ENCODE data around the gene DCTN4.

Gene DCTN4

GRCh38 chr5:150779397-150780186 lies 20.8 kb upstream of the DCTN4 start:
- peaks cover 48 to 63% of the 10 kb centered on the region in 2 donors for H3K4me1 ChIP-seq (ENCODE audit: control insufficient read depth in 1 of 2, insufficient read depth in 2 of 2, low read length in 2 of 2)

GRCh38 chr5:150778517-150779396 lies 19.9 kb upstream of the DCTN4 start, which contains the start of gene SMIM3:
SMIM3 (plus strand) TSS chr5:150778757; CDS start chr5:150795441, 16,684 bp downstream.
- peak within 1 kb of the TSS; percentile 74 to 89 for H3K9ac ChIP-seq (ENCODE audit: low read depth in 1 of 2, low read length in 2 of 2)
- peaks cover 0 to 3% of the 10 kb centered on the region in 2 donors for H3K27me3 ChIP-seq (ENCODE audit: control insufficient read depth in 1 of 2, insufficient read depth in 2 of 2, low read length in 2 of 2)
- H3K36me3 ChIP-seq (ENCODE audit: control insufficient read depth in 1 of 2, insufficient read depth in 2 of 2, low read length in 2 of 2) = no peaks in the 10 kb centered on the region
- H3K27ac ChIP-seq (ENCODE audit: low read depth, low read length) = peak within 1 kb of the TSS; percentile 77
- peak within 1 kb of the TSS; percentile 84 to 86 for H3K4me3 ChIP-seq (ENCODE audit: low read depth in 1 of 2, low read length in 2 of 2)
- H3K4me1 ChIP-seq (ENCODE audit: control insufficient read depth in 1 of 2, insufficient read depth in 2 of 2, low read length in 2 of 2) = peaks cover 42 to 55% of the 10 kb centered on the region in 2 donors
- H3K9me3 ChIP-seq (ENCODE audit: control insufficient read depth in 1 of 2, low read length in 2 of 2) = no peaks in the 10 kb centered on the region

More at GRCh38 chr5:150779397-150780186, 20.8 kb upstream of the DCTN4 start:
- H3K9me3 ChIP-seq (ENCODE audit: control insufficient read depth in 1 of 2, low read length in 2 of 2) = no peaks in the 10 kb centered on the region
- peak overlapping the region; percentile 74 to 89 for H3K9ac ChIP-seq (ENCODE audit: low read depth in 1 of 2, low read length in 2 of 2)
- peak overlapping the region; percentile 77 for H3K27ac ChIP-seq (ENCODE audit: low read depth, low read length)
- H3K36me3 ChIP-seq (ENCODE audit: control insufficient read depth in 1 of 2, insufficient read depth in 2 of 2, low read length in 2 of 2) = no peaks in the 10 kb centered on the region
- H3K4me3 ChIP-seq (ENCODE audit: low read depth in 1 of 2, low read length in 2 of 2) = peak overlapping the region; percentile 84 to 86
- peaks cover 0 to 3% of the 10 kb centered on the region in 2 donors for H3K27me3 ChIP-seq (ENCODE audit: control insufficient read depth in 1 of 2, insufficient read depth in 2 of 2, low read length in 2 of 2)

DNA sequence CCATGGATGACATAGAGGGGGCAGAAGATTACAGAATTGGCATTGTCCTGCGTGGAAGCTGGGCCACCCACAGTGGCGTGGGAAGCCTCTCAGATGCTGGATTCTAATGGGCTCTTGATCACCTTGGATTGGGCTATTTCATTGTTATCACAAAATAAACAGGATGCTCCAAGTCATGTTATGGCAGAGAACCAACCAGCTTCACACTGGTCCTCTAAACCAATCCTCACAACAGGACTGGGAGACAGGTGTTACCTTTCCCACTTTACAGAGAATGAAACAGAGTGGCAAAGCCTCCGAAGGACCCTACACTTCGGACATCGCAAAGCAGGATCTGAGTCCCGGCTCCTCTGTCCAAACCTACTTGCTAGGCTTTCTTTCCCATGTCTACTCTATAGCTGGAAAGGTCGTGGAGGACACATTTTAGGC lies 19.3 kb upstream of the DCTN4 start:
- peak overlapping the region; percentile 84 to 86 for H3K4me3 ChIP-seq (ENCODE audit: low read depth in 1 of 2, low read length in 2 of 2)
- no peaks in the 10 kb centered on the region for H3K9me3 ChIP-seq (ENCODE audit: control insufficient read depth in 1 of 2, low read length in 2 of 2)
- H3K27me3 ChIP-seq (ENCODE audit: control insufficient read depth in 1 of 2, insufficient read depth in 2 of 2, low read length in 2 of 2) = peaks cover 0 to 3% of the 10 kb centered on the region in 2 donors
- peak overlapping the region; percentile 77 for H3K27ac ChIP-seq (ENCODE audit: low read depth, low read length)
- H3K36me3 ChIP-seq (ENCODE audit: control insufficient read depth in 1 of 2, insufficient read depth in 2 of 2, low read length in 2 of 2) = no peaks in the 10 kb centered on the region
- peaks cover 37 to 49% of the 10 kb centered on the region in 2 donors for H3K4me1 ChIP-seq (ENCODE audit: control insufficient read depth in 1 of 2, insufficient read depth in 2 of 2, low read length in 2 of 2)
- H3K9ac ChIP-seq (ENCODE audit: low read depth in 1 of 2, low read length in 2 of 2) = peak overlapping the region; percentile 74 to 89

- peaks cover 0 to 3% of the 10 kb centered on the region in 2 donors for H3K27me3 ChIP-seq (ENCODE audit: control insufficient read depth in 1 of 2, insufficient read depth in 2 of 2, low read length in 2 of 2)
- peak overlapping the region in 1 of 2 donors; percentile 84 for H3K4me3 ChIP-seq (ENCODE audit: low read depth in 1 of 2, low read length in 2 of 2)
- no peaks in the 10 kb centered on the region for H3K36me3 ChIP-seq (ENCODE audit: control insufficient read depth in 1 of 2, insufficient read depth in 2 of 2, low read length in 2 of 2)
- no peaks in the 10 kb centered on the region for H3K9me3 ChIP-seq (ENCODE audit: control insufficient read depth in 1 of 2, low read length in 2 of 2)
- no peak overlapping the region for H3K27ac ChIP-seq (ENCODE audit: low read depth, low read length)
- H3K4me1 ChIP-seq (ENCODE audit: control insufficient read depth in 1 of 2, insufficient read depth in 2 of 2, low read length in 2 of 2) = peaks cover 33 to 45% of the 10 kb centered on the region in 2 donors
- peak overlapping the region; percentile 74 to 89 for H3K9ac ChIP-seq (ENCODE audit: low read depth in 1 of 2, low read length in 2 of 2)
These were observed 18.9 kb upstream of the DCTN4 start for GRCh38 chr5:150777685-150778084.

GRCh38 chr5:150774145-150774544 lies 15.3 kb upstream of the DCTN4 start:
- H3K36me3 ChIP-seq (ENCODE audit: control insufficient read depth in 1 of 2, insufficient read depth in 2 of 2, low read length in 2 of 2) = no peaks in the 10 kb centered on the region

DNA sequence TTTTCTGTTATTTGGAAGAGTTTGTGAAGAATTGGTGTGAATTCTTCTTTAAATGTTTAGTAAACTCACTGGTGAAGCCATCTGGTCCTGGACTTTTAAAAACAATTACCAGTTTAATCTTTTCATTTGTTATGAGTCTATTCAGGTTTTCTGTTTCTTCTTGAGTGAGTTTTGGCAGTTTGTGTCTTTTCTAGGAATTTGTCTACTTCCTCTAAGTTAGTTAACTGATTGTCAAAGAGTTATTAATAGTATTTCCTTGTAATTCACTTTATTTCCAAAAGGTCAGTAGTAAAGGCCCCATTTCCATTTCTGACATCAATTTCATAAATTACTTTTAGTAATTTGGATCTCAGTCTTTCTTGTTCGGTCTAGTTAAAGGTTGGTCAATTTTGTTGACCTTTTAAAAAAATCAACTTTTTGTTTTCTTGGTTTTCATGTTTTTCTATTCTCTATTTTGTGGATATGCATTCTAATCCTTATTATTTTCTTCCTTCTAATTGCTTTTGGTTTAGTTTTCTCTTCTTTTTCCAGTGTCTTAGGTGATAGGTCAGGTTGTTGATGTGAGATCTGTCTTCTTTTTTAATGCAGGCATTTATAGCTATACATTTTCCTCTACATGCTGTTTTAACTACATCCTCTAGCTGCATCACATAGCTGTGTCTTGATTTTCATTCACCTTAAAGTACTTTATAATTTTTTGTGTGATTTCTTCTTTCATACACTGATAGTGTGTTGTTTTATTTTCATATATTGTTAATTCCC lies 12.4 kb upstream of the DCTN4 start:
- Histone ChIP-seq H3K27me3 (ENCODE audit: control insufficient read depth in 1 of 2, insufficient read depth in 2 of 2, low read length in 2 of 2) (no peaks in the 10 kb centered on the region), H3K9me3 (ENCODE audit: control insufficient read depth in 1 of 2, low read length in 2 of 2) (no peaks in the 10 kb centered on the region), H3K4me1 (ENCODE audit: control insufficient read depth in 1 of 2, insufficient read depth in 2 of 2, low read length in 2 of 2) (no peaks in the 10 kb centered on the region), H3K9ac (ENCODE audit: low read depth in 1 of 2, low read length in 2 of 2) (no peak overlapping the region), H3K4me3 (ENCODE audit: low read depth in 1 of 2, low read length in 2 of 2) (no peak overlapping the region), H3K27ac (ENCODE audit: low read depth, low read length) (no peak overlapping the region), H3K36me3 (ENCODE audit: control insufficient read depth in 1 of 2, insufficient read depth in 2 of 2, low read length in 2 of 2) (no peaks in the 10 kb centered on the region)

More at GRCh38 chr5:150774145-150774544, 15.3 kb upstream of the DCTN4 start:
- no peak overlapping the region for H3K9ac ChIP-seq (ENCODE audit: low read depth in 1 of 2, low read length in 2 of 2)
- H3K9me3 ChIP-seq (ENCODE audit: control insufficient read depth in 1 of 2, low read length in 2 of 2) = no peaks in the 10 kb centered on the region
- no peak overlapping the region for H3K4me3 ChIP-seq (ENCODE audit: low read depth in 1 of 2, low read length in 2 of 2)
- H3K27me3 ChIP-seq (ENCODE audit: control insufficient read depth in 1 of 2, insufficient read depth in 2 of 2, low read length in 2 of 2) = peaks cover 0 to 3% of the 10 kb centered on the region in 2 donors
- no peak overlapping the region for H3K27ac ChIP-seq (ENCODE audit: low read depth, low read length)
- H3K4me1 ChIP-seq (ENCODE audit: control insufficient read depth in 1 of 2, insufficient read depth in 2 of 2, low read length in 2 of 2) = peaks cover 6 to 10% of the 10 kb centered on the region in 2 donors

DNA sequence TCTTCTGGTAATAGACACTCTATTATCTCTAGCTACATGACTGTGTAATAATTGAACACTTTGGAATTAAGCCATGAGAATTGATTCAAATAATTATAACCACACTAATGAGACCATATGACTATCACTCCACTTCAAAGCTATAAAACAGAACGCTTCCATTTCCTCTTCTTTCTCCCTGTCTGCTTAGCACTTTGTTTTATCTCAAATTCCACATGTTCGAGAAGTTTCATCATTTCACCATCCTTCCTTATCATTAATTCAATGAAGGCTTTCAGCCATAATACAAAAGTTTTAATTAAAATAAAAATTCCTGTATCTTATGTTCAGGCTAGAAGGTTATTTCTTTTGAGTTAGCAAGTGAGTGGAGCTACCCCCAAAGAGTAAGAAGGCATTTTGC lies 7.4 kb upstream of the DCTN4 start:
- peaks cover 0 to 16% of the 10 kb centered on the region in 2 donors for H3K4me1 ChIP-seq (ENCODE audit: control insufficient read depth in 1 of 2, insufficient read depth in 2 of 2, low read length in 2 of 2)
- no peaks in the 10 kb centered on the region for H3K36me3 ChIP-seq (ENCODE audit: control insufficient read depth in 1 of 2, insufficient read depth in 2 of 2, low read length in 2 of 2)
- H3K4me3 ChIP-seq (ENCODE audit: low read depth in 1 of 2, low read length in 2 of 2) = no peak overlapping the region
- no peak overlapping the region for H3K27ac ChIP-seq (ENCODE audit: low read depth, low read length)
- no peak overlapping the region for H3K9ac ChIP-seq (ENCODE audit: low read depth in 1 of 2, low read length in 2 of 2)
- H3K27me3 ChIP-seq (ENCODE audit: control insufficient read depth in 1 of 2, insufficient read depth in 2 of 2, low read length in 2 of 2) = no peaks in the 10 kb centered on the region
- H3K9me3 ChIP-seq (ENCODE audit: control insufficient read depth in 1 of 2, low read length in 2 of 2) = no peaks in the 10 kb centered on the region

- H3K9me3 ChIP-seq (ENCODE audit: control insufficient read depth in 1 of 2, low read length in 2 of 2) = no peaks in the 10 kb centered on the region
- H3K36me3 ChIP-seq (ENCODE audit: control insufficient read depth in 1 of 2, insufficient read depth in 2 of 2, low read length in 2 of 2) = no peaks in the 10 kb centered on the region
- no peak overlapping the region for H3K27ac ChIP-seq (ENCODE audit: low read depth, low read length)
- peaks cover 0 to 16% of the 10 kb centered on the region in 2 donors for H3K4me1 ChIP-seq (ENCODE audit: control insufficient read depth in 1 of 2, insufficient read depth in 2 of 2, low read length in 2 of 2)
- no peak overlapping the region for H3K4me3 ChIP-seq (ENCODE audit: low read depth in 1 of 2, low read length in 2 of 2)
- no peak overlapping the region for H3K9ac ChIP-seq (ENCODE audit: low read depth in 1 of 2, low read length in 2 of 2)
- no peaks in the 10 kb centered on the region for H3K27me3 ChIP-seq (ENCODE audit: control insufficient read depth in 1 of 2, insufficient read depth in 2 of 2, low read length in 2 of 2)
These were observed 7.0 kb upstream of the DCTN4 start for GRCh38 chr5:150765799-150766169.

DNA sequence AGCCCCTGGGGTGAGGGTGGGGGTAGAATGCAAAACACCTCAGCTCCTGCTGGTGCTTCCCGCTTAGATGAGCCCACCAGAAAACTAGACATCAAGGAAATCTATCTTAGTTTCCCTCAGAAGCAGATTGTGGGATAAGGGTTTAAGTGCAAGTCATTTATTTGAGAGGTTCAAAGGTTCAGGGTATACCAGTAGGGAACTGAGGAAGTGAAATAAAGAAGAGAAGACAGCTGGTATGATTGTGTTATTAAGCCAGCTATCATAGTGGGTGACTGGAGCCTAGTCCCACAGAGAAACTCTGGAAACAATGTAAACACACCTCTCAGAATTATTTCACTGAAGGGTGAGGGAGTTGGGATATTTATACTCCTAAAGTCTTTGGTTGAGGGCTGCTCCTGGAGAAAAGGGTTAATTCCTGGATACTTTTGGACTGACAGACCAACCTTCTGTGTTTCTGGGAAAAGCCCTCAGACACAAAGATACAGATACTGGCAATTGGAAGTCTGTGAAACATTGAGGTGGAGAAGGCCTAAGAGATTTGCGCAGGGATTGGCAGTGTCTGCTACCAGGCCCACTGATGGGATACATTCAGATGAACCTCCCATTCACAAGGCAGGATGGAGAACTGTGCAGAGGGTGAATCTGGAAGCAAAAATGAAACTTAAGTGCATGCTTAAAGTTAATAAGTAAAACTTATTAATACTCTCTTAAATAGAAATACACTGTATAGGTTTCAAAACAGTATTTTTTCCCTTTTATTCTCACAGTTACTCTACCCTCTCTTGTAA lies 6.4 kb upstream of the DCTN4 start:
- Histone ChIP-seq H3K9me3 (ENCODE audit: control insufficient read depth in 1 of 2, low read length in 2 of 2) (no peaks in the 10 kb centered on the region), H3K27ac (ENCODE audit: low read depth, low read length) (no peak overlapping the region), H3K4me3 (ENCODE audit: low read depth in 1 of 2, low read length in 2 of 2) (no peak overlapping the region)

More for the DNA sequence above, 6.4 kb upstream of the DCTN4 start:
- H3K27me3 ChIP-seq (ENCODE audit: control insufficient read depth in 1 of 2, insufficient read depth in 2 of 2, low read length in 2 of 2) = no peaks in the 10 kb centered on the region
- H3K9ac ChIP-seq (ENCODE audit: low read depth in 1 of 2, low read length in 2 of 2) = no peak overlapping the region
- no peaks in the 10 kb centered on the region for H3K36me3 ChIP-seq (ENCODE audit: control insufficient read depth in 1 of 2, insufficient read depth in 2 of 2, low read length in 2 of 2)
- peaks cover 0 to 16% of the 10 kb centered on the region in 2 donors for H3K4me1 ChIP-seq (ENCODE audit: control insufficient read depth in 1 of 2, insufficient read depth in 2 of 2, low read length in 2 of 2)
